HG02938 (cell line): ENCODE results near the gene KCNMA1.

Source experiments
- ATAC-seq: cut with Tn5 transposase; IDR thresholded peaks from one replicate; pipeline ENCODE4 v1.9.1; 2021; ENCODE audit warnings: mild to moderate bottlenecking, moderate library complexity; ENCODE audit not compliant: unreplicated experiment

Gene KCNMA1

DNA sequence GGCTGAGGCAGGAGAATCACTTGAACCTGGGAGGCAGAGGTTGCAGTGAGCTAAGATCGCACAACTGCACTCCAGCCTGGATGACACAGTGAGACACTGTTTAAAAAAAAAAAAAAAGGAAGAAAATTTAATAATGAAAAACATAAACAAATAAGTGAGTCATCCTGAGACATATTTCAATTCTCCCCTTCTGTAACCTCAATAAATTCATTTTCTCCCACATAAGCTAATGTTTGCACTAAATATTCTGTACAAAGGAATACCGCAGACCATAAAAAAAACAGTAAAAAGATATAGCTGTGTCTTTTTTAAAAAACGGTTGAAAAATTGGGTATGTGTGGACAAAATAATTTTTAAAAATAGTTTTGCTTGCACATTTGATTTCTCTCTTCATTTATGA lies 654.0 kb downstream of the KCNMA1 start:
- no peak for ATAC-seq

DNA sequence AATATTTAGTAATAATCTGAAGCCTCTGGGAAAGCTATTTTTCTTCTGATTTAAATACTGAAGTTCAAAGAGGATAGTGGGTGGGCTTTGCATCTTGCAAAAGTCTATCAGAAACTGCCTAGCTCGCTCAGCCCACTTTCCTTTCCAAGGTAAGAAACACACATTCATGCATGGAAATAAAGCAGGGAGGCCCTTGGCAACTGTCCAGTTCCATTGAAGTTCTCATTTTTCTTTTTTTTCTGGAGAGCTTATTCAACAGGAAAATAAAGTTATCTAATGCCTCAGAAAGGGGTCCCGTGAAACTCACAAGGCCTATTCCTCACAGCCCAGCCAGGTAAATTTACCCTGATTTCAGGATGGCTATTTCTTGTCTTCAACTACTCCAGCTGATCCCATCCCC lies 654.9 kb downstream of the KCNMA1 start:
- no peak for ATAC-seq

GRCh38 chr10:76981251-76981650 lies 656.4 kb downstream of the KCNMA1 start:
- ATAC-seq: no peak

DNA sequence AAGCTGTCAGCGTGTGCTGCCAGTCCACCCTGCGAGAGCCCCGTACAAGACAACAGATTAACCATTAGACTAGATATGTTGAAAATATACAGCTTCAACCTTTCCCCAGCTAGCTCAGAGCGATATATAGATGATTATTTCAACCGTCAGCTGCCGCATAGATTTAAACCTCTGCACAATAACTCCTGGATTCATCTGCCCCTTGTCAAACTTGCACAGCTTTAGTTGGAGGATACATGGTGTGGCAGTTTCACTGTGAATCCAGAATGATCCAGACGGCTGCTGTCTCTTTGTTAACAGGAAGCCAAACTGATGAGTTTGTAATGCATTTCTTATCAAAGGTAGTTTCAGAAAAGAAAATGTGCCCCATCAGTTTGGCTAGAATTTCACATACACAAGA lies 659.7 kb downstream of the KCNMA1 start:
- no peak for ATAC-seq

- no peak for ATAC-seq
Observed at GRCh38 chr10:76977046-76977445, 660.6 kb downstream of the KCNMA1 start.

DNA sequence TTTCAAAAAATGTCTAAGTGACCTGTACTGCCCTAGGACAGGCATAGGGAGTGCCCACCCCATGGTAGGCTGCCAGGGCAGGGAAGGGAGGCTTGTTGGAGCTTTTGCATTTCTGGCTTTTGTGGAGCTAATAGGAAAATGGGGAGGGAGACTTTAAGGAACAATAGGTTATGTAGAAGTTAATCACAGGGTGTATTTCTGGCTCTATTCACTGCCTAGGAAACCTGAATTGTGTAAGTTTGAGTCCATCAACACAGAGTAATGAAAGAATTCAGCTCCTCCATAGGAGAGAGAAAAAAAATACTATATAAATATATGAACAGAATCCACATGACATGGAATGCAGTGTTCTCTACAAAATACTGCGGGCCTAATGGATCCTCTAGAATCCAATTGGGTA lies 661.5 kb downstream of the KCNMA1 start:
- no peak for ATAC-seq

DNA sequence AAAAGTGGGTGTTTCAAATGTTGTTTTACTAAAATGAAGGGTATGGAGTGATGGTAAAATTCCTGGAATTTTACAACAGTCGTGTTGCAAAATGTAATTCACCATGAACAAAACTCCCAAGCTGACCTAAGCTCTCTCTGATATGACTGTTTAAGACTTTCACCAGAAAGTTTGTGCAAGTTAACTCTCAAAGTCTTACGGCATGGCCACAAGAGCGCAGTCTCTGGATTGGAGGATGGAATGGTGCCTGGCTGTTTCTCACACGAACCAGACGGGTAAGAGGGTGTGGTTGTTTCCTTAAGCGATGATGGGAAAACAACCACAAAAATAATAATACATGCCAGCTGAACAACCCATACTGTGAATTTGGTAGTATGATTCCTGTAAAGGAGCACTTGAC lies 662.5 kb downstream of the KCNMA1 start:
- no peak for ATAC-seq

DNA sequence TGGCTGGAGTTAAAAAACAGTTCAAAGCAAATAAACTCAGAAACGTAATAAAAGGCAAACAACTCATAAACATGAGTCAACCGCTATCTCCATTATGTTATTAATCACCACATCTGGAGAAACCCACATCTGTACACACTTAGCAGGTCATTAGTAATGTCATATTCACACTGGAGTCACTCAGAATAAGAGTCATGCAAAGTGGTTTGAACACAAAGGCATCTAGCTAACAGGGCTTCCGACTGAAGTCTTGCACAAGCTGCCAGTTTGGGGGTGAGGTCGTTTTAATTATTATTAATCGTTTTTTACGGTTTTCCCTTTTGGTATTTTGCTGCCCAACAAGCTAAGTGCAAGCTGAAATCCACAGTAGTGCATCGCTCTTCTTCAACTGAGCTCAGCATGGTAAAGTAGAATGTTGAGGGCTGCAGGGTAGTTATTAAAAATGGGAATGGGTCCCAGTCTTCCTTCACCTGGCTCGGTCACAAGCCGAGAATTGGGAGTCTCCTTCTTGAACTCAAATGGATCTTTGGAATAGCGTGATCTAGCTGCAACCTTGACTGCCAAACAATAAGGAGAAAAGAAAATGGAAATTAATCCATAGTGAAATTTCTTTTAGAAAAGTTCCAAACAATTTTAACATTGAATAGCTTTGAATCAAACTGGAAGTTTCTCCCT lies 663.5 kb downstream of the KCNMA1 start:
- ATAC-seq: no peak

DNA sequence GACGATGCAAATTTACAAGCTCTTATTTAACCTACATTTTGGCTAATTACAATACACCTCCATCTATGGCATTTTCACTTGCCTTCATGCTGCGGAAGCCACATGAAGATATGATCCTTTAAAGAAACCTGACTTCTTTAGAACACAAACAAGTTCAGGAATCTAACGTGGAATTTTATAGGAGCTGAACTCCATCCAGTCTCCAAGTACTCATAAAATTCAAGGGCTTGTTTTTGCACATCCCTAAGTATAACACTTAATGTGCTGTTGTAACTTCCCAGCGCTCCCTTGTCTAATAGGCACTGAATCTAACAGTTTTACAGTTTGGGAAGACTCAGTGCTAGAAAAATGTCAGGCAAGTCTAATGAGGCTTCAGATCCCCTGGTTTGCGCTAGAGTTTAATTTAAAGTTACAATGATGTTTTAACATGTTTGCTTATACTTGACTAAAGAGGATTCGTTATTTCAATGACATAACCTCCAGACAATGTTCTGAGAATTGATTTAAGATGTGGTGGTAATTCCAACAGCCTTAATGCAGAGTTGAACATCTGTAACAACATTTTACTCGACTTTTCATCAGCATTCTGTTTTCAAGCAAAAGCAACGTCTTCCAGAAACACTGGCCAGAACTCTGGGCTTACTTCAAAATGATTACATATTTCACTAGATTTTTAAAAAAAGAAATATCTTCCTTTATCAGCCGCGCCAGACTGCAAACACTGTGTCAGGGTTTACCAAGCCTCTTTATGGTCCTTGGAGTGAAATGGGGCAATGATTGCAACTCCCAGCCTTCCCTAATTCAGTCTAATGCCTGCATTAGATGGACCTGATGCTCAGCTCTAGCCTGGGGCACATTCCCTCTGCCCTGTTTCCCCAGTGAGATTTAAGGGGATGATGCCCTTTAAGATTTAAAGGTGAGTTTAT lies 664.3 kb downstream of the KCNMA1 start:
- no peak for ATAC-seq

- ATAC-seq: no peak
Observed at GRCh38 chr10:76972541-76972940, 665.1 kb downstream of the KCNMA1 start.

DNA sequence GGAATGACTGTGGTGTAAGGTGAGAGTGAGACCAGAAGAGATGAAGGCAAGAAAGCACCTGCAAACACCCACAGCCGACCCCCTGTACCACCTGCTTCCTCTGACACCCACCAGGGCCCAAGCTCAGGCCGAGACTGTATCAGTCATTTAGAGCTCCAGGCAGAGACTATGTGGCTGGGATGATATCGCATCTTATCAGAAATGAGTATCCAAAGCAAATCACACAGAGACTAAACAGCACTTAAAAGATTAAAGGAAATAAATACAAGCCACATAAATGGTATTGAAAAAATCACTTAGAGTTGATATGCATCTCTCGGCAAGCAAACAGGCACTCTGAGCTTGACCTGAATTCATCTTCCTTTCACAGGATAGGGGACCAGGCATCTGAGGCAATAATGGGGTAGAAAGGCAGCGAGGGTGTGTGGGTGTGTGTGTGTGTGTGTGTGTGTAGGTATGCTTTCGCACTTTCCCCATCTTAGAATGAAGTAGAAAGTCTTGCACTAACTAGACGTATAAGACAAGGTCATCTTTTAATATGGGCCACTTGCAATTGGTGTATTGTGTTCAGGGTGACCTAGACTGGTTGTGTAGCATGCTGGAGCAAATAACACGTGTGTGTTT lies 665.9 kb downstream of the KCNMA1 start:
- ATAC-seq: no peak

GRCh38 chr10:76970711-76971519 lies 666.7 kb downstream of the KCNMA1 start:
- ATAC-seq: no peak

GRCh38 chr10:76969366-76969948 lies 668.2 kb downstream of the KCNMA1 start:
- no peak for ATAC-seq

- no peak for ATAC-seq
Observed at GRCh38 chr10:76968483-76968882, 669.1 kb downstream of the KCNMA1 start.

- no peak for ATAC-seq
Observed at GRCh38 chr10:76962851-76963250, 674.8 kb downstream of the KCNMA1 start.

DNA sequence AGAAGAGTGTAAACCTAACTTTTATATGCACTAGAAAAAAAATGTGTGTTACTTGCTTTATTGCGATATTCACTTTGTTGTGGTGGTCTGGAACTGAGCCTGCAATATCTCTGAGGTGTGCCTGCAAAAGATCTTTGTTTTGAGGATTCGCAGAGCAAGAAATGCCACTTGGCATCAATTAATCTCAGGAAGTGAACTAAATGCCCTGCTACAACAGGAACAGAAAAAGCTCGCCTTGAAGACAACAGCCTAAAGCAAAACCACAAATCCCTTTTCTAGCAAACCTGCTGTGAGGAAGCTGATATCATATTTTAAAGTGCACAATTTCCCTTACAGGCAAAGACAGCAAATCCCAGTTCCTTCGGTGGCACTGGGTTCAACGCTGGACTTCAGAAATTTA lies 675.8 kb downstream of the KCNMA1 start:
- ATAC-seq: no peak

DNA sequence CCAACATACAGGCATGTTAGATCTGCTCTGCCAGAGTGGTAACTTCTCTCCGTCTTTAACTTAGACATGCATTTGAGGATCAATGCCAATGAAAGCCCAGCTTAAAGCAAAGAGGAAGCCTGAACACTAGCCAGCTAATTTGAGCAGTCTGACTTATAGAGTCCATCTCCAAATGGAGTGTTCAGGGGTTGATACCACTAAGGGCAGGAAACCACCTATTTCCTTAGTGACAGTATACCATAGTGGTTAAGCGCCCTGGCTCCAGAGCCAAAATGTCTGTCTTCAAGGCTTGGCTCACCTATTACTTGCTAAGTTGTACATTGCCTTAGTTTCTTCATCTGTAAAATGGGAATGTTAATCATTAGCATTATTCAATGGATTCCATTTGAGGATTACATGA lies 678.5 kb downstream of the KCNMA1 start:
- ATAC-seq: no peak

DNA sequence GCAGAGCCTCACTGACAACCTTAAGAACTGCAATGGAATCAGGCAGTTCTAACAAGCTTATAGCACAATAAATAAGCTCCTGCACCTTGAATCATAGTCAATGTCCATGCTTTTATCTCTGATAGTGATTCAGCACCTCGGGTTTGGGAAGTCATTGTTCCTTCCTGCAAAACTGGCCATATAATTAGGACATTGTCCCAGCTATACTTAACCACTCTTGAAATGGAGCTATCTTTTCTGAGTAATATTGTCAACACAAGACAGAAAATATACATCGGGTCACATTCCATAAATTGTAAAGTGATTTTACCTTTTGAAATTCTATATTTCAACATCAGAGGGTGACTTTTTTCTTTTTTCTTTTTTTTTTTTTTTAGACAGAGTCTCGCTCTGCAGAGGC lies 682.8 kb downstream of the KCNMA1 start:
- no peak for ATAC-seq

DNA sequence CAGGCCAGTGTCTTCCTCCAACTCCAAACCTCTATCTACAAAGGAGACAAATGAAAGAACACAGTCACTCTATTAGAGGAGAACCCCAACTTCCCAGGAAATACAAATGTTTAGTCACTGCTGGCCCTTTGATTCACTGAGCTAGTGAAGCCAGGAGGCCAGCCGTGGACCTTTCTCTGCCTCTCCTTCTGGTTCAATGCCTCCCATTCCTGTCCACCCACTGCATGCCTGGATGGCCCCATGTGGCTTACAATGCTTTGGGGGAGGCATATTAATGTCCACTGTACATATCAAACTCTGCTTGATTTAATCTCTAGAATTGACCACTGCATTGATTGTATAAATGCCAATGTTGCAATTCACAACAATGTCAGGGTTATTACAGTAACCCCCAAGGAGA lies 687.3 kb downstream of the KCNMA1 start:
- ATAC-seq: no peak

- no peak for ATAC-seq
Observed at GRCh38 chr10:76946270-76946669, 691.3 kb downstream of the KCNMA1 start.

DNA sequence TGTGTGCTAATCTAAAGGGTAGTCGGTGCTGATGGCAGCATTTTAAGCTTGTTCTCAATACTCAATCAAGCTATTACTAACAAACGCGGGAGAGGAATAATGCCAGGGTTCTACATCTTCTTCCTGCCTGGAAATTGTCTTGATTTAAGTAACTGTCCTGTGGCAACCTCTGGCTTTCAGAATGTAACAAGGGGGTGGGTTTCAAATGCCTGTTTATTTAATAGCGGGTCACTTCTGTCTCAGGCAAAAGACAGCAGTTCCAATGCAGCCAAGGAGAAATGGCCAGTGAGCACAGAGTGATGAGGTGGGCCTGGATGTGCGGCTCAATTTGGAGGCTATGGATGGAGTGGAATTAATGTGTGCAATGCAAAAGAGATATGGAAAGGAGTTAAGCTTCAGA lies 692.4 kb downstream of the KCNMA1 start:
- ATAC-seq: no peak
